ENCODE results near the gene FAM227A.
"Not testable (repeated sequence)": the region's sequence is repeated elsewhere in the genome, so short reads cannot be mapped to it uniquely, and the experiment has no call there.

FAM227A gene

DNA sequence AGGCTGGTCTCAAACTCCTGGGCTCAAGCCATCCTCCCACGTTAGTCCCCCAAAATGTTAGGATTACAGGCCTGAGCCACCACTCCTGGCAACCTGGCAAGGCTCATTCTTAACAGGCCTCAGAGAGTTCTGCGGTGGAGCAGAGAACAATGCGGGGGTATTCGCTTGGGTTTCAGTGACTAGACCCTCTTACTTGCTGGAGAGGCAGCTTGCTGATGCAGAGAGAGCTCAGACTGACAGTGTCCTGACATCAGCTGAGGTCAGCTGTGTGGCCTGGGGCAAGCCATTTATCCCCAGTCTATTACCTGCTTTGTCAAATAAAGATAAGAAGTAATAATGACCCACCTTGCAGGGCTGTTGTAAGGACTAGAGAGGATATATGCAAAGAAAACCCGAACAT is 46.0 kb downstream of the FAM227A start:
- no peak for DNase-seq

DNA sequence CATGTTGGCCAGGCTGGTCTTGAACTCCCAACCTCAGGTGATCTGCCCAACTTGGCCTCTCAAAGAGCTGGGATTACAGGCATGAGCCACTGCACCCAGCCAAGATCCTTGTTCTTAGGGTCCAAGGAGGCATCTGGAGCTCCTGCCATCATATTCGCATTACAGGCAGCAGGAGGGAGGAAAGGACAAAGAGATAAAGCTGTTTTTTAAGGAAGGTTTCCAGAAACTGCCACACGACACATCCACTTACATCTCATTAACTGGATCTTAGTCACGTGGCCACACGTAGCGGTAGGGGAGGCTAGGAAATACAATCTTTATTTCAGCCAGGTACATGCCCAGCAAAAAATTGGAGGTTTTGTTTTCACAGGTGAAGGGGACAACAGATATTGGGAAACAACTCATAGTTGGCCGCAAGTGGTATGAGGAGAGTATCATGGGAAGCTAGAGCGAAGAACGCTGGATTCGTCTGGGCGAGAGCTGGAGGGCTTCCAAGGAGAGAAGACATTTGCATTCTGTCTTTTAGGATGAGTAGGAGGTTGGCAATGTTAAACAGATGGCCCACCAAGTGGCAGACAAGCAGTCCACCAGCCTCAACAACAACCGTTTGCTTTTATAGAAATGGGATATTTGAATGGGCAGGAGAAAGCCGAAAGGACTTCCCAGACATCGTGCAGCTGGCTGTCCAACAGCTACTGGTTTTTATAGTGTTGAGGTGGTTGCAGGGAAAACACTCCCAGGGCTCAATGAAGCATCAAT is 47.0 kb downstream of the FAM227A start:
- no peak for DNase-seq

DNA sequence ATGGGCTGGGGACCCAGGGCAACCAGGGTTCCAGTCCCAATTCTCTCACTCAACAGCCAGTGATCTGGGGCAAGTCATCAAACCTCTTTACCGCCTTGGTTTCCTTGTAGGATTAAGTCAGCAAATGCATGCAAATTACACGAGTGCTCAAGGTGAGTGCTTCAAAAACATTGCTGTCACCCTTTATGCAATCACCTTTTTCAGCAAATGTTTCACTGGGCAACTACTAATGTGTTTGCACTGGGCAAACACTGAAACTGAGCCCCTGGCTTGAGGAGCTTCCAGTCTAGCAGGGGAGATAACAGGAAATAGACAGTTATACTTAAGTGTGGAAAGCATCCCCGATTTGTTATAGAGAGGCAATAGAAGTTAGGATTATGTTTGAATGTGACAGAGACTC is 48.5 kb downstream of the FAM227A start:
- DNase-seq, result no peak

DNA sequence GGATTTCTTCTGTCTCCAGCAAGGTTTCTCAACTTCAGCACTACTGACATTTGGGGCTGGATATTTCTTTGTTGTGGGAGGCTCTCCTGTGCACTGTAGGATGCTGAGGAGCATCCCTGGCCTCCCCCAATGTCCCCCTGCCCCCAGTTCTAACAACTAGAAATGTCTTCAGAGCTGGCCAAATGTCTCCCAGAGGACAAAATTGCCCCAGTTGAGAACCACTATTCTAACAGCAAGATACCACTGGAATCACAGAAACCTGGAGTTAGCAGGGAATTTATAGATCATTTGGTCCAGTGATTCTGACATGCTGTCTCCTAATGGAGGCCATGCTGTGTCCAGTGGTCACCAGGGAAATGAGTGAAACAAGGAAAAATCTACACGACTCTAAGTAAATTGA is 54.0 kb downstream of the FAM227A start:
- no peak for DNase-seq

DNA sequence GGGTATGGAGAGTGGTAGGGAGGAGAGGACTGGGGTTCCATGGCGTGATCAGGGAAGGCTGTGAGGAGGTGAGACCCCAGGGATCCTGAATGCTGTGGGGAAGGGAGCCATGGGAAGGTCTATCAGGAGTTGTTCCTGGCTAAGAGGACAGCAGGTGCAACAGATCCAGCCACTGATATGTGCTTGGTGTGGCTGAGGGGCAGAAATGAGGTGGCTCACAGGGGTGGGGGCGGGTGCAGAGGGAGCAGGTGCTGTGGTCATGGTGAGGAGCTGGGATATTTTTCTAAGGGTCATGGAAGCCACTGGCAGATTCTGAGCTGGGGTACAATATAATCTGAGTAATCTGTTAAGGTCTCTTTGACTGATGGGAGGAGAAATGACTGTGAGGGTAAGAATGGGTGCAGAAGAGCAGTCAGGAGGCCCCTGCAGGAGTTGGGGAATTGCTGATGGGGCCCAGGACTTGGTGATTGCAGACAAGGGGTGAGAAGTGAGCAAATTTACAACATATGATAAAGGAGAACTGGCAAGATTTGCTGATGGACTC is 54.9 kb downstream of the FAM227A start:
- no peak for DNase-seq

DNA sequence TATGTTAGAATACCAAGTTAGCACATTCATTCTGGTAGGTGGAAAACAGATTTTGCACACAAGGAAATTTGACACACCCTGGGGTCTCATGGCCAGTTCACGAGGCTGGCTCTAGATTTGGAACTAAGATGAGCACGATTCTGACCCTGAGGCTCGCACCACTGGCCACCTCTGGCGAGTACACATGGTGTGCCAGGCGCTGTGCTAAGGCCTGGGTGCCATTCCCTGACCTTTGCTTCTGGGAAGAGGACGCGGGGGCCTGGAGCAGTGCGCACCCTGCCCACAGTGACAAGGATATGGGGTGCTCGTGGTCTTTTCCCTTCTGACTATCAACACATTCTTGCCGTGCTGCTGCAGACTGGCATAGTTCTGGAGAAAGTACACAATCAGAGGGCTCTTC is 56.7 kb downstream of the FAM227A start:
- DNase-seq, result no peak

DNA sequence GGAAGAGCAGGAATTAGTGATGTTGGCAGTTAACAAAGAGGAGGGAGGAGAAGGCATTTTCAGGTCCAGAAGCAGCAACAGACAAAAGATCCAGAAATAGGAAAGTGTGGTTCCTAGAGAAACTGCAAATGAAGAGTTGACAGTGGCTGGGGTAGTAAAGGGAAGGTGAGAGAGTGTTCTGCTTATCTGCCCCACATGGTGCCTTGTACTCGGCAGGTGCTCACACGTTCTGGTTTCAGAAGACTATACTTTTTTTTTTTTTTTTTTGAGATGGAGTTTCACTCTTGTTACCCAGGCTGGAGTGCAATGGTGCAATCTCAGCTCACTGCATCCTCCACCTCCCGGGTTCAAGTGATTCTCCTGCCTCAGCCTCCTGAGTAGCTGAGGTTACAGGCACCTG is 73.3 kb downstream of the FAM227A start:
- DNase-seq, result not testable (repeated sequence)

DNA sequence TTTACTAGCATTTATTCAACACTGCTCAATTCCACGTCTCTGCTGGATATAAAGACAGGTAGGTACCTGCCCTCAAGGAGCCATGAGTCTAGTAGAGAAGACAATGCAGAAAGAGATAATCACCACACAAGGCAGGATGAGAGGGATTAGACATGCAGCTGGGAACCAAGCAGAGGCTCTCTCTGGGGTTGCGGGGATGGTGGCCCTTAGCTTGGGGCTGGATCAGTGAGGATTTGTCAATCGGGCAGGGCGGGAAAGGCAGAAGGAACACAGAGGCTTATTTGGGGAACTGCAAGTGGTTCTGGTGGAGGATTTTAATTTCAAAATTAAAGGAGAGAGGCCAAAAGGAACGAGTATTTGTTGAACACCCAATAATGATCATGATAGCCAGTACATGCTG is 77.7 kb downstream of the FAM227A start:
- no peak for DNase-seq

DNA sequence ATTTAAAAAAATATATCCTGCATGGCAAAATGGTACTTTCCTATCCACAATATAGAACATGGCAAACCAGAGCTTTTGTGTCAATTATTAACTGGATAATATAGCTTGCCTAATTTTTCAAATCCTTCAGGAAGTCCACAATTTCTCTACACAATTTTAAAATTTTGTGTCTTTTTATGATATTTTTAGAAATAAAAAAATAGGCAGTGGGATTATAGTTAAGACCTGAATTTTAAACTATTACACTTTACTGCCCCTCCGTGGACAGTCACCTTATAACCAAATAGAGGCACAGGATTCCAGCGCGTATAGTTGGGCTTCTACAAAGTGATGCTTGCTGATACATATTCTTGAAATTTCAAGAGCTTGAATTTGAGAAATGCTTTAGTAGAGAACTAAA is 84.1 kb downstream of the FAM227A start:
- DNase-seq, result peak; percentile 56

DNA sequence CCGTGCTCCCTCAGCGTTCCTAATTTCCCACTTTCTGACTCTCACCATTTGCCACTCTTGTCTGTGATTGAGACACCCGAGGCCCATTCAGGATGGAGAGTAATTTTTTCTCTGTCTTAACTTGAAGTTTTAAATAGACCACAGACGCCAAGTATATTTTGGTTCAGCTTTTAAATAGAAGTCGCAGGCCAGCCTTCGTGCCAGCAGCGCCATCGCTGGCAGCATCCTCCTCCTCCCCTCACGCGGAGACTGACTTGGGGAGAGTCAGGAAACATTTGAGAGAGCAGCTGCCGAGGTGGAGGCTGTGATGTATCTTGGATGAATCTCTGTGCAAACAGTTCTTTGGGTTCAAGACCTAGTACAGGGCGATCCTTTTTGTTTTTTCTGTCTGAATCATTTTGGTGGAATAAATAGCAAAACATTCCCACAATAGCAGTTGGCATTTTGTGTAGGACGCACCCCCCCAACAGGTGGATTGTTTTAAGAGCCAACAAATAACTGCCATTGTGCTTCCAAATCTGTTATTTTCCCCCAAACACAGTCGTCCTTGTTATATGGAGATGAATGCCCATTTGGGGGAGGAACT is 85.3 kb downstream of the FAM227A start:
- no peak for DNase-seq

DNA sequence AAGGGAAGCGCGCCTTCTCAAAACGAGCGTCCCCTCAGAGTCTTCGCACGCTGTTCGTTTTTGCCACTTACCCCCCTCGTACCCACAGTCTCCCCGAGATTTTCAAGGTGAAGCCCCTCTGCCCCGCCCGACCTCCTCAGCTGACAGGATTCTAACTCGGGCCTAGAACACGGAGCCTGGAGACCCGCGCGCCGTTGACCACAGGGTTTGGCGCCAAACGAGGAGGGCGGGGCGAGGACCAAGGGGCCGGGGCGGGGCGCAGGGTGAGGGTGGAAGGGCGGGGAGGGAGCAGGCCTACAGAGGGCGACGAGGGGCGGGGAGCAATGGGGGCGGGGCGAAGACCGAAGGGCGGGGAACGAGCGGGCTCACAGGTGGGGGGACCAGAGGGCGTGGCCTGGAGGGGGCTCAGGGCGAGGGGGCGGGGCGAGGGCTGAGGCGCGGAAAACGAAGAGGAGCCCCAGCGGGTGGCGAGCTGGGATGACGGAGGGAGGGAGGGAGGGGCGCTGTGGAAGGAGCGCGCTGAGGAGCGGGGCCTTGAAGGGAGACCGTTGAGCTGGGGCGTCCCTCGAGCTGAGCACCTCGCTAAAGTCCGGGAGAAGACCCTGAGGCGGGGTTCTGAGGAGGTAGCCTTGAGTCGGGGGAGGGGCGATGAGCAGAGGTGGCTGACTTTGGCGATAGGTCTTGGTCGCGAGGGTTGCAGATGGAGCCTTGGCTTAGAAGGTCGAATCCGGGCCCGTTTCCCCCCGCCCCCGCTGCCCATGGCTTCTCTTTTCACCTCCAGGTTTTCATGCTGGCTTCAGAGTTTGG is 86.0 kb downstream of the FAM227A start, which contains the start of gene DMC1:
Gene DMC1, minus strand, starts transcription at position 212 of the 807 bp plus-strand sequence. CDS start 1,927 bp downstream, outside the sequence.
- peak; percentile 53 for DNase-seq

DNA sequence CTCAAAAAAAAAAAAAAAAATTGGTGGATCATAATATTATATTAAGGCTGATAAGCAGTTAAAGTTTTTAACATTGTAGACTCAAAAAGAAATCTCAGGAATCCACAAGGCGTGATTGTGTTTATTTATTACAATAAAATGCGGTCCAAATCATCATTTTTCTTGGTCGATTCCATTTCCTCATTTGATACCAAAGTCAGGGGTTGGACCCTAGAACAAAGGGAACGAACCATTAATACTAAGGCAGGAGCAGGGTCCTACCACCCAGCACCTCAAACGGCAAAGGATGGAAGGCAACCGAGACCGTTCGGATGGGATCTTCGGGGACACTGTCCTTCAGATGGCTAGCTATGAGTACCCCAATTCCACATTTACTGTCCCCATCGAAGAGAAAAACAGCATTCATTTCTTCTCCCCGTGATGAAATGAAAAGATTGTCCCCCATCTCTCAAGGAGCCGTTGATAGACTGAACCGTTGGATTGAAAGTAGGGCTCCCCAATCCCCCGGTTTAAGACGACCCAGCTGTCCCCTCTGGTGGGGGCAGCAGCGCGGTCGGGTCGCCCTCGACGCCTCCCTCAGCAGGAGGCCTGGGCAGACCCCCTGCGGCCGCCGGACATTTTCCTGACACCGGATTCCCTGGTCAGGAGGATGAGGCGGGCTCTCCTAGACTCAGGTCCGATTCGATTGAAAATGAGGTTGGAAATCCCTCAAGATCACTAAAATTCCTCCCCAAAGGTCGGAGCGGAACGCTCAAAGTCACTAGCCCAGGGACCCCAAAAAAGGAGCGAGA is 86.8 kb downstream of the FAM227A start:
- no peak for DNase-seq

DNA sequence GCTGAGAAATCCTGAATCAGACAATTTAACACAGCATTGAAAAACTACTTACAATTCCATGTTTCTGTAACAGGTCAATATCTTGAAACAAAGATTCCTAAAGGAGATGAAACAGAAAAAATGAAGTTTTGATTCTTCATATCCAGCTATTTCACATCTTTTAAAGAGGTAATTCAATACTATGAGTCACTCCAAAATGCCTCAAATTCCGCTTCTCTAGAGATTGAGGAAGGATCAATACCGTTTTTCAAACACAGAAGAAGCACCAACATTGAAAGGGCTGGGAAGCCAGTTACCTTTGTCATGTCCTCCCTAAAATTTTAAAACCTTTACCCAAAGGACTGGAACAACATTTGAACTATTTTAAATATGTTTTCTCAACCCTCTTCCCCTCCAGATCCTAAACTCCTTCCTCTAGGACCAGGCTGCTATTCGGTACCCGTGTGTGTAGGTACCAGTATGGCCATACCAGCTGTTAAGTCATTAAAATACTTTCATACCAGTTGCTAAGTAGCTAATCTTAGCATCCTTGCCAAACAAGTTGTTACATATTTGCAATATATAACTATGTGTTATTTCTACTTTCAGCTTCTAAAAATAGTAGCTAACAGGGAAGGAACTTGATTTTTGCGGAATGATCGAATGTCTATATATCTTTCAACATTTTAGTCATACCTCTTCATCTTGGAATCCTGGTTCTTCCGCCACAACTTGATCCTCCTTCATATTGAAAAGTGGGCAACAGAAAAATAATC is 88.5 kb downstream of the FAM227A start:
- no peak for DNase-seq

DNA sequence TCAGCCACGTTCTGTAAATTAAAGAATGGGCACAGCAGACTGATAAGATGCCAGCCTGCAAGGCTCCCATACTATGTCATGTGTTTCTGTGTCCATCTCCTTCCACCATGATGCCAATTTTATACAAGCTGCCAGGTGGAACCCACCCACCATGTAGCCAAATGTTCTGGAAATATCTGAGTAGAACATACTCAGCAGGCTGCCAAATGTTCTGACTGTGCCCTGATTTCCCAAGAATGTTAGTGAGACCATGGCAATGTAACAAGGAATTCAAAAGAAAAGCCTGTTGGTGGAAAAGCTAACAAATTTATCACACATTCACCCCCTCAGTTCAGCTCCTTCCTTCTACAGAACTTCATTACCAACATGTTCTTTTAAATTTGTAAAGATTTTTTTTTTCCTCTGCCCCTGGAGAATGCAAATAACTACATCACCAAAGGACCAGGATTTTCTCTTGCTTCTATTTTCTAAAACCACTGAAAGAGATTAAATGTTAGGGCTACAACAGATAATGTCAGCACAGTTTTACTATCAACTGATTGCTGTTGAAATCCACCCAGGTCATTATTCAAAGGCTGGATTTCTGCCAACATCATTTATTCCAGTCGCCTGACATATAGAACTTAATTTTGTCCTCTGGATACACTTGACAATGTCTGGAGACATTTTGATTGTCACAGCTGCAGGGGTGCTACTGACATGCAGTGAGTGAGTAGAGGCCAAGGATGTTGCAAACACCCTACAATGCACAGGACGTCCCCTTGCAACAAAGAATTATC is 89.3 kb downstream of the FAM227A start:
- DNase-seq, result no peak

DNA sequence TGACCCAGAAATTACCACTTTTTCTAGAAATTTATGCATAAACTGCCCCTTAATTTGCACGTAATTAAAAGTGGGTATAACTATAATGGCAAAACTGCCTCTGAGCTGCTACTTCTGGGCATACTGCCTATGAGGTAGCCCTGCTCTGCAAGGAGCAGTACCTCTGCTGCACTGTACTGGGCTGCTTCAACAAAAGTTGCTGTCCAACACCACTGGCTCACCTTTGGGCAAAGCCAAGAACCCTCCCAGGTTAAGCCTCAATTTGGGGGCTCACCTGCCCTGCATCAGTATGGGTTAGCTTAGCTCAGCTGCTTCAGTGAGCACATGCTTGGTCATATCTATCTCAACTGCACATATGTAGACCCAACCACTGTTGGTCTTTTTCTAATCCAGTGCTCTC is 90.8 kb downstream of the FAM227A start:
- DNase-seq, result no peak

DNA sequence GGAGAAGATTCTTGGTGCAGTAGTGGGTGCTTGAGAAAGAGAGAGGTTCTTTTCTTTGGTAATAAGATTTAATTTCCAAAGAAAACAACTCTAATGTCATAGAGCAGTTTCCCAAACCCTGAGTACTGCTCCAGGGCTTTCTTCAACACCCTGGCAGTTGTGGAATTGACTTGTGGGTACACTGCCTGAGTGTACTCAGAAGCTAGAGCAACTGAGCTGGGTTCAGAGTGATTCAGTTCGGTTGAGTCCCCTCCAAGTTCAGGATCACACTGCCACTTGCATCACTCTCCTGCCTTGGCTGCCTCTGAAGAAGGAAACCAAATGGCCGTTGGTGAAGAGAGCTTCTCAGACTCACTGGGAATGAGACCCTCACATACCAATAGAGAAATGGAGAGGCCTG is 91.5 kb downstream of the FAM227A start:
- DNase-seq, result no peak

DNA sequence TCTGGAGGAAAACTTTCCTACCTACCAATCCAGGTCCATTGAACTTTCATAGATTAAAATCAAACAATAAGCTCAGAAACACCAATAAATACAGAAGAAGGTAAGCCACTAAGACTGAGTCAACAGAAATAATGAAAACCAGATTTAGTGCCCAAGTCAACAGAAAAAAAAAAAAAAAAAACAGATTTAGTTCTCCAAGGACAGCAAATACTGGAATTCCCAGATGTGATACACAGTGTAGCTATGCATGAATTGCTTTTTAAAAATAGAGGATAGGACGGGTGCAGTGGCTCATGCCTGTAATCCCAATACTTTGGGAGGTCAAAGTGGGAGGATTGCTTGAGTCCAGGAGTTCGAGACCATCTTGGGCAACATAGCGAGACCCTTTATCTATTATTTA is 101.9 kb downstream of the FAM227A start:
- peak; percentile 41 for DNase-seq

DNA sequence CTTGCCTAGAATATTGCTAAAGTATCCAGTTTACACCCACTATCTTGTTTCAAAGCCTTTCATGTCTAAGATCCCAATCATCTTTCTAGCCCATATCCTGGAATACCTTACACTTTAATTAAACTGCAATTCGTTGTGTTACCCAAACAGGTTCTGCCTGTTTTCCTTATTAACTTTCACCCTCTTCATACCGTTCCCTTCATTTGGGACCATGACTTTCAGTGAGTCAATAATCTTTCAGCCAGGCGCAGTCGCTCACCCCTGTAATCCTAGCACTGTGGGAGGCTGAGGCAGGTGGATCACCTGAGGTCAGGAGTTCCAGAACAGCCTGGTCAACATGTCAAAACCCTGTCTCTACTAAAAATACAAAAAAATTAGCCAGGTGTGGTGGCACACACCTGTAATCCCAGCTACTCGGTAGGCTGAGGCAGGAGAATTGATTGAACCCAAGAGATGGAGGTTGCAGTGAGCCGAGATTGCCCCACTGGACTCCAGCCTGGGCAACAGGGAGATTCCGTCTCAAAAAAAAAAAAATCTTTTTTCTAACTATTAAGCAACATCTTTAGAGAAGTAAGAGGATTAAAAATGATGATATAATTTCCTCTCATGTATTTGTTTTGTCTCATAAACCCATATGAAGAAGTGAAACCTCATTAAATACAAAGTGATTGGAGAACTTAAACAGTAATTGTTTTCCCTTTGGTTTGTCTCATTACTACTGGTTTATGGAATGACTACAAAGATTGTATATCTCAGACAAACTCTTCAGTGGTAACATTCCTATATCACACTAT is 106.9 kb downstream of the FAM227A start:
- no peak for DNase-seq

DNA sequence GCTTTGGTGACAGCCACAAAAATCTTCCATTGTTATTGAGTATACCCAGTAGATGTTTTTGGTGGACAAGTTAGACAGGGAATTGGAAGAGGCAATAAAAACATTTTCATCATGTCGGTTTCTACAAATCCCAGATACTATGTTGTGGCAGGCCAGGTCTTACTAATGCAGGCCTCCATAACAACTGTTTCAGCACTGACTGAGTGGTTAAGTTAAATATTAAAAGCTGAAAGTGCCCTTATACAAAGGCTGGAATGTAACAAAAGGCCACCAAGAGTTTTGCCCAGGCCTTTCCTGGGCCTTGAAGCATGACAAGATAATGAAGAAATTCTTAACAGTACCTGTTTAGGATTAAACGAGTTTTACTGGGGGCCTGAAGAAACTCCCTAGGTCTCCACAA is 115.5 kb downstream of the FAM227A start:
- no peak for DNase-seq

DNA sequence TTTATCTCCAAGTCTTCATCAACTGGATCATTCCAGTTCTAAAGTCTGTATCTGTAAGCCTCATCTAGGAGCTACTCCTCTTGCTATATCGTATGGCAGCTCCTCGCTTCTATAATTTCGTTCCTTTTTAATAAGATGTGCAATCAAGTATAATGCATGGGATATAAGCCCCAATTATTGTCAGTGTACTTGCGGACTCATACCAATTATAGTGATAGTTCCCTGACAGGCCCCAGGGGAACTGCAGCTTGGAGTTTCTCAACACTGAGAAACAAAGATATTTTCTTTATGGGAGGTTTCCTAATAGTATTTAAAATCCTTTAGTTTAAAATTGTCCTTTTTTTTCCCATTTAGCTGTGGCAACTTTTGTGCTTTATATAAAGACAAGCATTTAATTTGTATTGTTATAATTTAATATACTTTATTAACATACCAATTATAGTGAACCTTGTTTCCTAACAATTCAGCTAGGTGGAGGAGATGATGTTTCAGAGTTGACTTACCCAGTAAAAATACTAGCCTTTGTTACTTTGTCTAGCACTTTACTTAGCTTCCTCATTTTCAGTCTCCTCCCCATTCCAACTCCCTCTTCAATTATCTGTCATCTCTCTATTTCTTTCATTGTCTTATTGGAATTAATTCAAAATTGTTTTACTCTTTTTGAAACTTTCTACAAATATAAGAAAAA is 124.8 kb downstream of the FAM227A start:
- no peak for DNase-seq
